ENCODE results near the gene SELENON.

SELENON gene

DNA sequence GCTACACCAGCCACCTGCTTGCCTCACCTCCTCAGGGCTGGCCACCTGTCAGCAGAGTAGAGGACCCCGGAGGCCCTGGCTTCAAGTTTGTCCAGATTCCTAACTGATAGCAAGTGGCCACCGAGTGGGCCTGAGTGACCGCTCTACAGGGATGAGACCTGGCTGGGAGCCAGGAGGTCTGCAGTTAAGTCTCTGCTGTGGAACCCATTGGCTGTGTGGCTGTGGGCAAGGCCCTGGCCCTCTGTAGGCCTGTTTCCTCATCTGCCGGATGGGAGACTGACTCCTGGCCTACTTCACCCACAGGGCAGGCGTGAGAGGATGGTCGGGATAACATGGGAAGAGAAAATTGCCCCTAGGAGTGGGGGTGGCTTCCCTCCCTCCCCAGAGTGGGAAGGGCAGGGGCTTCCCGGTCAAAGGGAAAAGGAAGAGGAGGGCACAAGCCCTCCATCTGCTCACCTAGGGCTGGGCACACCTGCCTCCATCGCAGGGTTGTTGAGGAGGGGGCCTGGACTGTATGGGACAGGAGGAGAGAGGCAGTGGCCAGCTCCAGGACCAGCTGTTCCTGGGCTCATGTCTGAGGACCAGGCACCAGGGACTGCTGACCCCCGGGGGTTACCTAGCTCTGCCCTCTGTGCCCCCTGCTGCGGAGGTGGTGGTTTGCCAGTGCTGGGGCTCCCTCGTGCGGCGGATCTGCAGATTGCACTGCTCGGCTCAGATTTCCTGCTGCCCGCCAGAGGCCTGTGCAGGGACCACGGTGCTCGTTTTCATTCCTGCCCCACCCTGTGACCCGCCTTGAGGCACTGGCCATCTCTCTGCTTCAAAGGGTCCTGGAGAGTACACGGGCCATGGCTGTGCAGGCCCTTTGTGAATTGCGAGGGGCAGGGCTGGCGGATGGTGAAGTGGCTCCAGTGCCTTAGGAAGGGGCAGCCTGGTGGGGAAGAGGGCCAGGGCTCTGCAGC lies 10.6 kb downstream of the SELENON start:
- peak; percentile 72 for DNase-seq

DNA sequence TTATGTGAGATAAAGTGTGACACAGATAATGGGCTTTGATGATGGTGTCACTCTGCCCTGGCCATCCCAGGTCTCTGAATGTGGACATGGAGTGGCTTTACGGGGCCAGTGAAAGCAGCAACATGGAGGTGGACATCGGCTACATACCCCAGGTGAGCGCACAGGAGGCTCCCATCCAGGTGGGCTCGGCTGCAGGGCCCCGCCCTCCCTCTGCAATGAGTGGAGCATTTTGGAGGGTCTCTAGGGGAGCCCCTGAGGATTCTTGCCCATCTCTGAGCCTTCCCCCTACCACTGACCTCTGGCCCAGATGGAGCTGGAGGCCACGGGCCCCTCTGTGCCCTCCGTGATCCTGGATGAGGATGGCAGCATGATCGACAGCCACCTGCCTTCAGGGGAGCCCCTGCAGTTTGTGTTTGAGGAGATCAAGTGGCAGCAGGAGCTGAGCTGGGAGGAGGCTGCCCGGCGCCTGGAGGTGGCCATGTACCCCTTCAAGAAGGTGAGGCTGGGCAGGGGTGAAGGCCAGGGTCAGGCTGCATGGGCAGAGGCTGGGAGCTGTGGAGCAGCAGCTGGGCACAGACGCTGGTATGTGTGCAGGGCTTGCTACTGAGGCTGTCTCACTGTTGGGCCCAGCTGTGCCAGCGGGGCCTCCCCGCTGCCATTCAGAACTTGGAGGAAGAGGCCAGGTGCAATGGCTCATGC lies 11.5 kb downstream of the SELENON start:
- DNase-seq: no peak

DNA sequence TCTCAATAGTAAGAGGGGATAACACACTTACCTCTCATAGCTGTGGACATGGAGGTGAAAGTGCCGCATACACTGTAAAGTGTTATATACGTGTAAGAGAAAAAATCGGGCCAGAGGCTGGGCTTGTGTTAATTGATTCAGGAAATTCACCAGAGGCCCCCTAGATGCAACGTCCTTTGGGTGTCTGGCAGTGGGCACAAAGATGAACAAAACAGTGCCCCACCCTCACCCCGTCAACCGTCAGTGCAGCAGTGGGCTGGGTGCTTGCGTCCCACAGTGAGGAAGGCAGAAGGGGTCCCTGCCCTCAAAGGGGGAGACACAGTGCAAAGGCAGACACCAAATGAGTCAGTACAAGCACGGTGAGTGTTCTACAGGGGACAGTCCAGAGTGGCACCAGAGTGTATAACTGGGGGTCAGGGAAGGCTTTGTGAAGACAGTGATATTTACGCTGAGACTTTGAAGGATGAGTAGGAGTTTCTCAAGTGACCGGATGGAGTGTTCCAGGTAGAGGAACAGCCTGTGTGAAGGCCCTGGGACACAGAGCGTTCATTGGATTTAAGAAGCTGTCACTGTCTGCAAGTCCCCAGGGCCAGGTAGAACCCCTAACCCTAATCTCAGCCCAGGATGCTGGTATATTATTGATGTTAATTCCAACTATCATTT lies 13.2 kb downstream of the SELENON start:
- no peak for DNase-seq

GRCh38 chr1:25813734-25814471 lies 13.9 kb downstream of the SELENON start:
- DNase-seq: no peak

- DNase-seq: no peak
Measured at GRCh38 chr1:25814549-25815087, 14.6 kb downstream of the SELENON start.

DNA sequence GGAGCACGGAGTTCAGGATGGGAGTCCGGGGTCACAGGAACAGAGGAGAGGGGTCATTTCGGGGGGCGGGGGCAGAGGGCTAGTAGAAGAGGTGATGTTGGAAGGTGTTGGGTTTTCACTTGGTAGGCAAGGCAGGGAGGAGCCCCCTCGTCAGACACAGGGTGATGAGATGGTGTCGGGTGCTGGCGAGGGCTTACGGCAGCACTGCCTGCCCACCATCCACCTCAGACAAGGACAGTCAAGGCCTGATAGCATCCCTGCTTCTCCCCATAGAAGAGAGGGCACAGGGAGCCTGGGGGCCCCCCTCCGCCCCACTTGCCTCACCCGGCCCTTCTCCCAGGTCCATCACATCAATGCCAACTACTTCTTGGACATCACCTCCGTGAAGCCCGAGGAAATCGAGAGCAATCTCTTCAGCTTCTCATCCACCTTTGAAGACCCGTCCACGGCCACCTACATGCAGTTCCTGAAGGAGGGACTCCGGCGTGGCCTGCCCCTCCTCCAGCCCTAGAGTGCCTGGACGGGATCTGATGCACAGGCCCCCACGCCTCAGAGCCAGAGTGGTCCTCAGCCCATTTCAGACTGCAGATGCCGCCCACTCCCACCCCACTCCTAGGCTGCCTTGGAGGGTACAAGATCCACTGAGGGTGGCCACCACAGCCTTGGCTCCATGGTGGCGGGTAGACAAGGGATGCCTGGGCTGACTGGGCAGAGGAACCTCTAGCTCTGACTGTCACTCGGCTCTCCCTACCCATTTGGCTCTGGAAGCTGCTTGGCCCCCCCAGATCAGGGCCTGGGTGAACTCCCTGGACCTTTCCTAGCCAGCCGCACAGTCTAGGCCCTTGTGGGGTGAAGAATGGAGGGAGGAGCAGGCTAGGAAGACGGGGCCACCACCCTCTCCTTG lies 15.5 kb downstream of the SELENON start:
- DNase-seq: no peak

- no peak for DNase-seq
Measured at GRCh38 chr1:25816112-25816718, 16.2 kb downstream of the SELENON start.

- no peak for DNase-seq
Measured at GRCh38 chr1:25817840-25818501, 18.0 kb downstream of the SELENON start.

DNA sequence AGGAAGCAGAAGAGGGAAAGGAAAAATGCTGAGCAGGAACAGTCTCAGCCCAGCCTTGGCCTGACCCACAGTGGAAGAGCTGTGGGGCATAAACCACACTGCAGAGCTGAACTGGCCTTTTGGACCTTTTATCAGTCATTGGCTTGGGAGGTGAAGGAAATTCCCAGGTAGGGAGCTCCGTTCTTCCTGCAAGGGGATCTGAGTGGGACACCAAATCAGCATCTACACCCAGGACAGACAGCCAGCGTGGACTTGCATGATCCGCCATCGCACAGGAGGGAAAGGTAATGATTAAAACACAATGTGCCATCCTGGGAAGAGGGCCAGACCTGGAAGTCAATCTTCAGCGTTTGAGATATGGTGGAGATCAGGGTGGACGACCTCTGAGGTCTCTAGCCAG lies 18.6 kb downstream of the SELENON start:
- DNase-seq: no peak

GRCh38 chr1:25819491-25820246 lies 19.7 kb downstream of the SELENON start, which contains the start of gene MTFR1L:
Gene MTFR1L (plus strand): TSS chr1:25819954. CDS start chr1:25823105, 3,151 bp downstream.
- DNase-seq: peak; percentile 87

- peak; percentile 65 for DNase-seq
Measured at GRCh38 chr1:25820247-25821111, 20.5 kb downstream of the SELENON start.

GRCh38 chr1:25821112-25821476 lies 21.1 kb downstream of the SELENON start:
- no peak for DNase-seq

- no peak for DNase-seq
Measured at GRCh38 chr1:25821630-25822091, 21.7 kb downstream of the SELENON start.

GRCh38 chr1:25825605-25826004 lies 25.6 kb downstream of the SELENON start:
- no peak for DNase-seq

GRCh38 chr1:25826571-25826970 lies 26.6 kb downstream of the SELENON start:
- DNase-seq: no peak

- DNase-seq: no peak
Measured at GRCh38 chr1:25828491-25828890, 28.5 kb downstream of the SELENON start.

- DNase-seq: no peak
Measured at GRCh38 chr1:25829046-25829445, 29.1 kb downstream of the SELENON start.

GRCh38 chr1:25831569-25832196 lies 31.7 kb downstream of the SELENON start:
- DNase-seq: no peak

Measured in 8988T (cell line).